A549 (cell line): ENCODE results near the gene RILPL1. TPM values are rescaled to one million over a fixed set of nuclear protein-coding genes. Genes with fewer than 3 reads are reported as not detected.
A peak's percentile ranks its signal among the peaks of the same experiment; 100 is the strongest.

Experiments
- ATAC-seq, 2 experiments: fragments of 200-7000 bp in 1 of 2; fragments of >200 bp in 1 of 2; cut with Nextera tagmentation in 1 of 2; cut with Tn5 transposase in 1 of 2; 3 replicates each; pipeline versions ENCODE4 v1.8.0 to v1.9.1; 2018 to 2020; ENCODE audit warnings: mild to moderate bottlenecking in 1 of 2, moderate library complexity in 1 of 2
- CTCF ChIA-PET: fragments of 300-600 bp; sonication (Branson Sonifier 250); formaldehyde crosslinking; extraction: SDS; loops from one replicate; lab custom pipeline; 2021; ENCODE audit warnings: antibody characterized with exemption, inconsistent platforms; lab: Yijun Ruan, JAX
- POLR2A ChIA-PET: fragments of 350-600 bp; formaldehyde crosslinking; extraction: SDS; loops from one replicate; lab custom pipeline; 2021; ENCODE audit warnings: antibody characterized with exemption, inconsistent platforms; lab: Yijun Ruan, JAX
- DNase-seq, 2 experiments: peaks; one replicate each; pipeline versions ENCODE4 v3.0.0 to v3.0.0-alpha.2; 2011 to 2016; ENCODE audit warnings: low read depth in 1 of 2, low spot score in 1 of 2
- FAIRE-seq: peaks from 2 replicates; lab custom pipeline; 2011; peaks lifted over from hg19 to GRCh38; lab: Jason Lieb, UNC
- H3K27ac ChIP-seq, 2 experiments: fragments of >200 bp; sonication (Bioruptor Twin); formaldehyde crosslinking; 3 replicates each; pipeline ENCODE4 v1.5.1; 2016 to 2017
- H3K4me1 ChIP-seq: fragments of >200 bp; sonication (Bioruptor Twin); formaldehyde crosslinking; 3 replicates; pipeline ENCODE4 v1.6.1; 2016
- H3K4me2 ChIP-seq: fragments of >200 bp; sonication (Bioruptor Twin); formaldehyde crosslinking; 3 replicates; pipeline ENCODE4 v1.6.1; 2016
- H3K4me3 ChIP-seq: fragments of >200 bp; sonication (Bioruptor Twin); formaldehyde crosslinking; 3 replicates; pipeline ENCODE4 v1.5.1; 2016
- H3K9me3 ChIP-seq: fragments of >200 bp; sonication (Bioruptor Twin); formaldehyde crosslinking; 3 replicates; pipeline ENCODE4 v1.6.1; 2016
- BHLHE40 ChIP-seq: IDR thresholded peaks from 2 replicates; pipeline ENCODE4 v1.6.1; 2012; ENCODE audit warnings: low read depth, low read length, inconsistent platforms
- CBX8 ChIP-seq: fragments of 200-600 bp; sonication (generic); IDR thresholded peaks from 2 replicates; pipeline ENCODE4 v1.6.1; 2016
- CEBPB ChIP-seq, 2 experiments: fragments of >200 bp in 1 of 2; sonication (Bioruptor Twin) in 1 of 2; formaldehyde crosslinking in 1 of 2; IDR thresholded peaks; 2 replicates each; pipeline ENCODE4 v1.6.1; 2012 to 2016
- CHD2 ChIP-seq: fragments of 150-350 bp; IDR thresholded peaks from 2 replicates; pipeline ENCODE4 v1.6.1; 2014; ENCODE audit warnings: low read length; ENCODE audit not compliant: partially characterized antibody
- CHD4 ChIP-seq: fragments of 200-600 bp; sonication (generic); IDR thresholded peaks from 2 replicates; pipeline ENCODE4 v1.6.1; 2016; ENCODE audit warnings: antibody characterized with exemption, mild to moderate bottlenecking, borderline replicate concordance
- EHMT2 ChIP-seq: fragments of 200-600 bp; sonication (generic); IDR thresholded peaks from 2 replicates; pipeline ENCODE4 v1.6.1; 2016; ENCODE audit warnings: antibody characterized with exemption, low read depth, mild to moderate bottlenecking, moderate library complexity
- EP300 ChIP-seq, 2 experiments: fragments of >200 bp; sonication (Bioruptor Twin); formaldehyde crosslinking; IDR thresholded peaks; 2 replicates in 1 of 2; 3 replicates in 1 of 2; pipeline ENCODE4 v1.6.1; 2016 to 2017
- ESRRA ChIP-seq: fragments of 150-350 bp; IDR thresholded peaks from 2 replicates; pipeline ENCODE4 v1.6.1; 2014; ENCODE audit warnings: mild to moderate bottlenecking, low read length, borderline replicate concordance
- FOXS1 ChIP-seq: fragments of 250-450 bp; sonication (Bioruptor Pico); IDR thresholded peaks from 2 replicates; pipeline ENCODE4 v1.5.0; 2020; ENCODE audit warnings: mild to moderate bottlenecking, moderate library complexity
- GATA3 ChIP-seq: IDR thresholded peaks from 2 replicates; pipeline ENCODE4 v1.6.1; 2012; ENCODE audit warnings: borderline replicate concordance
- HDAC2 ChIP-seq: fragments of 200-600 bp; sonication (generic); IDR thresholded peaks from 2 replicates; pipeline ENCODE4 v1.6.1; 2016
- HOXA7 ChIP-seq: fragments of 250-450 bp; sonication (Bioruptor Pico); IDR thresholded peaks from 2 replicates; pipeline ENCODE4 v1.5.0; 2020; ENCODE audit warnings: mild to moderate bottlenecking, moderate library complexity
- JUN ChIP-seq, 2 experiments: fragments of >200 bp; sonication (Bioruptor Twin); formaldehyde crosslinking; IDR thresholded peaks; 2 replicates in 1 of 2; 3 replicates in 1 of 2; pipeline ENCODE4 v1.6.1; 2016 to 2017
- MAZ ChIP-seq: fragments of 150-350 bp; IDR thresholded peaks from 2 replicates; pipeline ENCODE4 v1.6.1; 2014; ENCODE audit warnings: antibody characterized with exemption, low read depth, low read length, borderline replicate concordance
- PHF8 ChIP-seq: fragments of 200-600 bp; sonication (generic); IDR thresholded peaks from 2 replicates; pipeline ENCODE4 v1.6.1; 2016; ENCODE audit warnings: low read depth, mild to moderate bottlenecking, antibody characterized with exemption, moderate library complexity, borderline replicate concordance
- POLR2A ChIP-seq: IDR thresholded peaks from 2 replicates; pipeline ENCODE4 v1.6.1; 2012; ENCODE audit warnings: mild to moderate bottlenecking, low read length
- POLR2AphosphoS2 ChIP-seq: conservative IDR thresholded peaks from 2 replicates; pipeline ENCODE4 v1.6.1; 2012; ENCODE audit warnings: low read length, improper control_type of control experiment, inconsistent platforms
- RAD21 ChIP-seq, 2 experiments: fragments of >200 bp in 1 of 2; sonication (Bioruptor Twin) in 1 of 2; formaldehyde crosslinking in 1 of 2; IDR thresholded peaks in 1 of 2; conservative IDR thresholded peaks in 1 of 2; 2 replicates in 1 of 2; 3 replicates in 1 of 2; pipeline ENCODE4 v1.6.1; 2012 to 2018; ENCODE audit warnings: inconsistent platforms in 1 of 2
- RCOR1 ChIP-seq: fragments of 150-350 bp; IDR thresholded peaks from 2 replicates; pipeline ENCODE4 v1.6.1; 2014; ENCODE audit warnings: antibody characterized with exemption, low read length, low read depth
- RFX5 ChIP-seq: fragments of 450-650 bp; IDR thresholded peaks from 2 replicates; pipeline ENCODE4 v1.7.1; 2014; ENCODE audit warnings: antibody characterized with exemption, mild to moderate bottlenecking, moderate library complexity
- RNF2 ChIP-seq: fragments of 200-600 bp; sonication (generic); IDR thresholded peaks from 2 replicates; pipeline ENCODE4 v1.6.1; 2016; ENCODE audit warnings: low read depth, mild to moderate bottlenecking, antibody characterized with exemption, moderate library complexity, borderline replicate concordance
- SMC3 ChIP-seq: fragments of >200 bp; sonication (Bioruptor Twin); formaldehyde crosslinking; IDR thresholded peaks from 3 replicates; pipeline ENCODE4 v1.6.1; 2018; ENCODE audit warnings: inconsistent platforms
- ZSCAN20 ChIP-seq: fragments of 250-450 bp; sonication (Bioruptor Pico); IDR thresholded peaks from 2 replicates; pipeline ENCODE4 v1.8.0; 2022; ENCODE audit warnings: mild to moderate bottlenecking, moderate library complexity
- WGBS: methylation state at CpG from one replicate; pipeline ENCODE4 v1.1.6; 2017; ENCODE audit errors: missing lambda C conversion rate; 5-methylcytosine and 5-hydroxymethylcytosine counted together
- polyA plus RNA-seq, 4 experiments: library from polyadenylated mRNA; depleted of rRNA in 3 of 4; stranded (reverse); fragments of >200 nt; fragmentation: RNase III in 1 of 4; extraction: RNeasy Plus Mini Kit Qiagen cat#74134 plus additional on column Dnase treatment in 1 of 4; gene quantifications; 2 replicates in 3 of 4; 3 replicates in 1 of 4; pipeline ENCODE4 v1.2.3, GENCODE V29; 2011 to 2017
- TF ChIP-seq, protein P1 (sequence below): IDR thresholded peaks from 2 replicates; pipeline ENCODE4 v1.6.1; 2012; ENCODE audit warnings: low read depth, borderline replicate concordance
- TF ChIP-seq, protein P2 (sequence below): IDR thresholded peaks from 2 replicates; pipeline ENCODE4 v1.6.1; 2012
- TF ChIP-seq, protein P3 (sequence below): fragments of 250-450 bp; sonication (Bioruptor Pico); IDR thresholded peaks from 2 replicates; pipeline ENCODE4 v1.5.0; 2020; ENCODE audit warnings: low read depth, mild to moderate bottlenecking, moderate library complexity
- TF ChIP-seq, protein P4 (sequence below): fragments of 450-650 bp; IDR thresholded peaks from 2 replicates; pipeline ENCODE4 v1.6.1; 2014; ENCODE audit warnings: antibody characterized with exemption

Gene RILPL1
- polyA plus RNA-seq, 2 of the 4 experiments (the other 2 are of a cell fraction), result 8.0 to 14.2 TPM

DNA sequence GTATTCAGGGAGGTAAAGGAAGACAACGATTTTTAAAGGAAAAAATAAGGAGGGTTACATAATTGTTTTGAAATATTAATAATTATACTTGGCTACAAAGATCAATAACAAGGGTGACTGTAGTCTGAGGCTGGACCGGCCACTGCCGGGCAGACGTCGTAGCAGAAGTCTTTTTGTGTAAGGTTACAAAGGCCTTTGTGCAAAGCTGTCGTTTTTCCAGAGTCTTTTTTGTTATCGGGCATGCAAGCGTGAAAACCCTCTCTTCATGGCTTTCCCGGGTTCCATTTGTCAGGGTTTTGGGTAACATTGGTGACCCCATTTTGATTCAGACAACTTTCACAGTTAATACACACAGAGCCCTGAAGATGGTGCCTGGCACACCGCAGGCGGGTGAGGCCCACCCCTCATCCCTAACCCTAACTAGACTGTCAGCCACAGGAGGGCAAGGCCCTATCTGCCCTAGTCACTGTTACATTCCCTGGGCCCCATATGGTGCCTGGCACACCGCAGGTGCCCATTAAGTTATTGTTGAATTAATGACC is 31.3 kb downstream of the RILPL1 start (continued):
- TF ChIP-seq FOXS1 (CRISPR knock-in tag) (no peak), CBX8 (no peak), CHD4 (no peak), BHLHE40 (no peak)

DNA sequence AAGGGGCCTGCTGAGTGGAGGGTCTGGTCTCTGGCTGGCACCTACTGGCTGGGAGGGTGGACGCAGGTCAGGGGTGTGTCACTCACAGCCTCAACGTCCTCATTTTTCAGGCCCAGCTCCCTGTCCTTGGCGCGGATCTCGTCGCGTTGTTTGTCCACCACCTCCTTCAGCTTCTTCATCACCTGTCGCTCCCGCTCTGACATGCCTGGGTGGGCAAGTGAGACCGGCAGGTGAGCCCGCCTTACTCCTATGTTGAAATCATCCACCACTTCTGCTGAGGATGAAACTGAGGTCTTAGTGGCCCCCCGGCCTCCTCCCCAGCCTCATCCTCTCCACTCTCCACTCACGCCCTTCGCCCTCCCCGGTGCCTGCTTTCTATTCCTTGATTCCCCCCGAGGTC is 34.2 kb downstream of the RILPL1 start:
- FAIRE-seq, result no peak
- Histone ChIP-seq H3K4me3 (no peak overlapping the region), H3K9me3 (no peaks in the 10 kb centered on the region), H3K4me2 (no peak overlapping the region), H3K4me1 (no peaks in the 10 kb centered on the region), H3K27ac (no peak overlapping the region)
- POLR2A ChIA-PET, result no interaction called here
- TF ChIP-seq EHMT2 (no peak), ZSCAN20 (CRISPR knock-in tag) (no peak), CHD2 (no peak), EP300 (IDR thresholded peaks at IDR 0.05) (no peak), HOXA7 (no peak), BHLHE40 (no peak), RFX5 (no peak), ESRRA (no peak)
- TF ChIP-seq, protein P1, sequence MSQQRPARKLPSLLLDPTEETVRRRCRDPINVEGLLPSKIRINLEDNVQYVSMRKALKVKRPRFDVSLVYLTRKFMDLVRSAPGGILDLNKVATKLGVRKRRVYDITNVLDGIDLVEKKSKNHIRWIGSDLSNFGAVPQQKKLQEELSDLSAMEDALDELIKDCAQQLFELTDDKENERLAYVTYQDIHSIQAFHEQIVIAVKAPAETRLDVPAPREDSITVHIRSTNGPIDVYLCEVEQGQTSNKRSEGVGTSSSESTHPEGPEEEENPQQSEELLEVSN, result no peak
- ATAC-seq, result no peak
- CTCF ChIA-PET, result interaction anchor here (0.6 kb wide), 1 partner anchor 20 kb away, joined by 3 read pairs; no protein-coding TSS in a partner anchor
- 94% methylated on average over 16 of the region's 16 CpGs for WGBS
- DNase-seq, result no peak

DNA sequence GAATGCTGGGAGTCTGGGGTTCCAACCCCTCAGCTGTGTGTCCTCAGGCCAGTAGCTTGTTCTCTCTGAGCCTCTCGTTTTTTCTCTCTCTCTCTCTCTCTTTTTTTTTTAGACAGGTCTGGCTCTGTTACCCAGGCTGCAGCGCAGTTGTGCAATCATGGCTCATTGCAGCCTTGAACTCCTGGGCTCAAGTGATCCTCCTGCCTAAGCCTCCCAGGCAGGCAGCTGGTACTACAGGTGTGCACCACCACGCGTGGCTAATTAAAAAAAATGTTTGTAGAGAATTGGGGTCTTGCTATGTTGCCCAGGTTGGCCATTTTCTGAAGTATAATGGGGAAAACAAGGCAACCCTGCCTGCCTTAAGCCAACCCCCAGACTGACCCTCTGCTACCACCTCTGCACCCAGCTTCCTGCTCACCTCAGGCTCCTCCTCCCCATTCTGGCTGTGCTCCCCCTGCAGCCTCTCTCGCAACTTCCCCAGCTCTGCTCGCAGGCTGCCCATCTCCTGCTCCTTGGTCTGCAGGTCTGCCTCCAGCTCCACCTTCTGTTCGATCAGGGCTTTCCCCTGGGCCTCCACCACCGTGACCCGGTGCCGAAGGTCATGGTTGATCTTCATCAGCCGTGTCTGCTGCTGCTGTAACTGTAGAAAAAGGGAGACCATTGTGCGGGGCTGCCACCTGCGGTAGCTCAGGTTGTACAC is 35.2 kb downstream of the RILPL1 start:
- CTCF ChIA-PET, result no interaction called here
- FAIRE-seq (no peak), DNase-seq (peak in 1 of 2 experiments; percentile 21), ATAC-seq (no peak)
- H3K4me1 ChIP-seq, result no peaks in the 10 kb centered on the region
- H3K9me3 ChIP-seq, result no peaks in the 10 kb centered on the region
- WGBS, result 92% methylated on average over 13 of the region's 13 CpGs
- TF ChIP-seq CEBPB (IDR thresholded peaks at IDR 0.05) (peak in 1 of 2 experiments; percentile 22; a peak in 1 of 4 replicates), GATA3 (no peak)
- no peak overlapping the region for H3K4me3 ChIP-seq
- POLR2A ChIA-PET, result no interaction called here
- no peak overlapping the region for H3K4me2 ChIP-seq
- H3K27ac ChIP-seq, result no peak overlapping the region

DNA sequence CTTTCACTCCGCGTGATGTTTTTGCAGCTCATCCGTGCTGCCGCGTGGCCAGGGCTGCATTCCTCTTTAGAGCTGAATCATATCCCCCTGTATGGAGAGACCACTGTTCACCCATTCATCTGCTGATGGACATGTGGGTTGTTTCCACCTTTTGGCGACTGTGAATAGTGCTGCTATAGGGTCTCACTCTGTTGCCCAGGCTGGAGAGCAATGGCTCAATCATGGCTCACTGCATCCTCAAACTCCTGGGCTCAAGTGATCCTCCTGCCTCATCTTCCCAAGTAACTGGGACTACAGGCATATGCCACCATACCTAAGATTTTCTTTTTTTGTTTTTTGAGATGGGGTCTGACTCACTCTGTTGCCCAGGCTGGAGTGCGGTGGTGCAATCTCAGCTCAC is 36.5 kb downstream of the RILPL1 start:
- ATAC-seq (no peak), DNase-seq (no peak), FAIRE-seq (no peak)
- 98% methylated on average over 7 of the region's 7 CpGs for WGBS
- POLR2A ChIA-PET, result no interaction called here
- TF ChIP-seq MAZ, result no peak
- no peak for TF ChIP-seq RNF2
- TF ChIP-seq JUN (IDR thresholded peaks at IDR 0.05), result no peak
- no peak for TF ChIP-seq ESRRA
- TF ChIP-seq, protein P2, sequence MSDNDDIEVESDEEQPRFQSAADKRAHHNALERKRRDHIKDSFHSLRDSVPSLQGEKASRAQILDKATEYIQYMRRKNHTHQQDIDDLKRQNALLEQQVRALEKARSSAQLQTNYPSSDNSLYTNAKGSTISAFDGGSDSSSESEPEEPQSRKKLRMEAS, result no peak
- TF ChIP-seq, protein P3, sequence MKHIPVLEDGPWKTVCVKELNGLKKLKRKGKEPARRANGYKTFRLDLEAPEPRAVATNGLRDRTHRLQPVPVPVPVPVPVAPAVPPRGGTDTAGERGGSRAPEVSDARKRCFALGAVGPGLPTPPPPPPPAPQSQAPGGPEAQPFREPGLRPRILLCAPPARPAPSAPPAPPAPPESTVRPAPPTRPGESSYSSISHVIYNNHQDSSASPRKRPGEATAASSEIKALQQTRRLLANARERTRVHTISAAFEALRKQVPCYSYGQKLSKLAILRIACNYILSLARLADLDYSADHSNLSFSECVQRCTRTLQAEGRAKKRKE (CRISPR knock-in tag), result no peak
- TF ChIP-seq, protein P4, sequence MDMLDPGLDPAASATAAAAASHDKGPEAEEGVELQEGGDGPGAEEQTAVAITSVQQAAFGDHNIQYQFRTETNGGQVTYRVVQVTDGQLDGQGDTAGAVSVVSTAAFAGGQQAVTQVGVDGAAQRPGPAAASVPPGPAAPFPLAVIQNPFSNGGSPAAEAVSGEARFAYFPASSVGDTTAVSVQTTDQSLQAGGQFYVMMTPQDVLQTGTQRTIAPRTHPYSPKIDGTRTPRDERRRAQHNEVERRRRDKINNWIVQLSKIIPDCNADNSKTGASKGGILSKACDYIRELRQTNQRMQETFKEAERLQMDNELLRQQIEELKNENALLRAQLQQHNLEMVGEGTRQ, result no peak
- no peak for TF ChIP-seq PHF8
- TF ChIP-seq SMC3, result no peak
- TF ChIP-seq RAD21 (conservative IDR thresholded peaks at IDR 0.05 in 1 of 2, IDR thresholded peaks at IDR 0.05 in 1 of 2), result no peak
- TF ChIP-seq POLR2AphosphoS2, result no peak
- no peak for TF ChIP-seq POLR2A
- no peak for TF ChIP-seq HDAC2
- no peak for TF ChIP-seq HOXA7
- no peak for TF ChIP-seq RCOR1
- TF ChIP-seq EHMT2, result no peak
- no peak for TF ChIP-seq CBX8
- no peak overlapping the region for H3K4me3 ChIP-seq
- CTCF ChIA-PET, result no interaction called here
- no peak overlapping the region for H3K4me2 ChIP-seq
- H3K9me3 ChIP-seq, result no peaks in the 10 kb centered on the region
- H3K27ac ChIP-seq, result no peak overlapping the region
- no peaks in the 10 kb centered on the region for H3K4me1 ChIP-seq
